Heart left ventricle (tissue), 16 donors: ENCODE results near the gene TFF3. TPM values are rescaled to one million over a fixed set of nuclear protein-coding genes. Genes with fewer than 3 reads are reported as not detected.

Experiments
- ATAC-seq, 4 donors: fragments of 200-7000 bp; cut with Tn5 transposase; one replicate each; pipeline ENCODE4 v1.9.1; 2020 to 2022; ENCODE audit warnings: moderate library complexity in 4 of 4, mild to moderate bottlenecking in 3 of 4, moderate number of reproducible peaks in 1 of 4
- DNase-seq, 5 donors: peaks; one replicate each; pipeline ENCODE4 v3.0.0-alpha.2; 2020
- H3K27ac ChIP-seq, 12 donors: fragments of 200-600 bp; sonication (generic) in 4 of 12; one replicate each; pipeline versions ENCODE4 v1.5.0 to v1.8.0; 2016 to 2022; ENCODE audit warnings: mild to moderate bottlenecking in 2 of 12
- H3K27me3 ChIP-seq, 9 donors: fragments of 200-600 bp; sonication (generic) in 2 of 9; one replicate each; pipeline versions ENCODE4 v1.5.1 to v1.8.0; 2016 to 2022; ENCODE audit warnings: mild to moderate bottlenecking in 3 of 9
- H3K36me3 ChIP-seq, 9 donors: fragments of 200-600 bp; sonication (generic) in 2 of 9; one replicate each; pipeline versions ENCODE4 v1.5.0 to v1.8.0; 2018 to 2022; ENCODE audit warnings: mild to moderate bottlenecking in 2 of 9
- H3K4me1 ChIP-seq, 12 donors: fragments of 200-600 bp; sonication (generic) in 4 of 12; one replicate each; pipeline versions ENCODE4 v1.5.0 to v1.8.0; 2016 to 2022; ENCODE audit warnings: mild to moderate bottlenecking in 3 of 12
- H3K4me3 ChIP-seq, 12 donors: fragments of 200-600 bp; sonication (generic) in 4 of 12; one replicate each; pipeline versions ENCODE4 v1.5.0 to v1.8.0; 2017 to 2022; ENCODE audit warnings: mild to moderate bottlenecking in 9 of 12, moderate library complexity in 4 of 12
- H3K9me3 ChIP-seq, 12 donors: fragments of 200-600 bp; sonication (generic) in 4 of 12; one replicate each; pipeline versions ENCODE4 v1.5.0 to v1.8.0; 2016 to 2022; ENCODE audit warnings: mild to moderate bottlenecking in 1 of 12
- POLR2A ChIP-seq, 2 donors: fragments of 450-650 bp; IDR thresholded peaks; one replicate each; pipeline ENCODE4 v1.6.1; 2017; ENCODE audit warnings: antibody characterized with exemption in 2 of 2, mild to moderate bottlenecking in 2 of 2, moderate library complexity in 2 of 2
- WGBS, 4 donors: extraction: QIAGEN DNeasy Blood & Tissue Kit in 2 of 4; methylation state at CpG; one replicate each; pipeline versions ENCODE4 v1.1.5 to v1.1.7; 2013 to 2018; 5-methylcytosine and 5-hydroxymethylcytosine counted together
- intact Hi-C, 10 donors: fragments of 100-400 bp; cut with DNase I; formaldehyde crosslinking; loops; one replicate each; pipeline versions ENCODE4 v1.11.1 to v1.14.2; 2022
- polyA plus RNA-seq, 2 donors: library from polyadenylated mRNA; stranded (reverse); fragments of 200-250 nt; gene quantifications; one replicate each; pipeline ENCODE4 v1.2.3, GENCODE V29; 2013
- total RNA-seq, 9 donors: library from RNA; depleted of rRNA in 2 of 9; stranded (reverse); fragments of >200 nt in 2 of 9; fragmentation: NEBNext Ultra II Directional in 3 of 9; extraction: Animal tissue kit (Norgen Biotek cat#: 25700) in 3 of 9; gene quantifications; one replicate each; pipeline versions ENCODE4 v1.1.0 to v1.2.4, GENCODE V29; 2016 to 2023
- TF ChIP-seq, protein P1 (sequence below), 12 donors: fragments of 200-600 bp; sonication (generic) in 4 of 12; IDR thresholded peaks; one replicate each; pipeline versions ENCODE4 v1.5.0 to v1.8.0; 2018 to 2022; ENCODE audit warnings: antibody characterized with exemption in 12 of 12, mild to moderate bottlenecking in 5 of 12
- donor health status: ischemic (EF 13 %, LVEDD 7.1; RV severe dilation, severe dysfunction).
- donor health status: healthy with polysubstance abuse.
- donor health status: DM: no; HTN: yes; CAD: no.
- donor health status: DM: no; HTN: no; CAD: no.
- donor health status: ischemic (EF 25% LVEDD 6.9; RV normal size, moderate dysfunction).
- donor health status: ischemic (EF 25% LVEDD 5.7; RV mildly dilated, moderate dysfunction).
- donor health status: healthy.
- donor health status: DM: yes; HTN: yes; CAD: no.
- donor health status: ischemic (EF 35%, LVEDD 5.7; RV mildly dilated, moderate dysfunction).
- donor health status: nonischemic (EF 11% LVEDD 7.7; RV severe dilation, severe dysfunction).
- donor health status: DM: yes; HTN: yes; CAD: no.
- donor health status: PGD.
- donor health status: ischemic (EF 29% LVEDD 5.4; RV normal size, mild dysfunction).
- donor health status: nonischemic (EF 23%, LVEDD 6.1; RV moderate dilation, normal function).

Gene TFF3
- total and polyA plus RNA-seq, 11 donors, result 0.75 to 10.8 (median 3.0) TPM

DNA sequence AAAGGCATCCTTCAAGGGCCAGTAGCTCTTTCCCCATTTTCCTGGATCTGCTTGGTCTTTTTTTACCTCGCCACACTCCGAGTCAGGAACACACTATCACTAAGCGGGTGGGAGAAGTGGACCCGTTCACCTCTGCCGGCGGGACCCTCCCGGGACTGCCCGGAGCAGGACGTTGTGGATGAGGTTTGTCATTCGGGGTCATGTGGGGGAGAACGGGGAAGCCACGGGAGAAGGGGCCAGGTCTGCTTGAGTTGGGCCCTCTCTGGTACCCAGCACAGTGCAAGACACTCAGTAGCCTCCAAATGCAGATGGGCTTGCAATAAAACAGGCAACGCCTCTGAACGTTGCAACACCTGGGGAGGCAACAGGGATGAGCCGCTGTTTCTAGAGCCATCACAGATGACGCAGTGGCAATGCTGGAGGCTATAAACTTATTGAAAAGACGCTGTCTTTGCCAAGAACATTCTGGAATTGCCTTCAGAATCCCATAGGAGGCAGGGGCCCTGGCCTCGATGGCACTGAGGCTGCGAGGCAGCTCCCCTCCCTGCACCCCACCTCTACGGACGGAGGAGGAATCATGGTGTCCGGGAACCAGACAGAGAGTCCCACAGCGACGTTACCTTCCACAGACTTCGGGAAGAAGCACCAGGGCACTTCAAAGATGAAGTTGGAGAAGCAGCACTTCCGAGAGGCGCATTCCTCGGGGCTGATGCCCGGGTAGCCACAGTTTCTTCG is 31.8 kb upstream of the TFF3 start:
- intact Hi-C loops, result loop anchor here in 1 of 10 donors (10.0 kb wide), 1 partner anchor 192 kb away; no protein-coding TSS in a partner anchor
- no peak for DNase-seq
- no peak overlapping the region for H3K27ac ChIP-seq
- TF ChIP-seq, protein P1, sequence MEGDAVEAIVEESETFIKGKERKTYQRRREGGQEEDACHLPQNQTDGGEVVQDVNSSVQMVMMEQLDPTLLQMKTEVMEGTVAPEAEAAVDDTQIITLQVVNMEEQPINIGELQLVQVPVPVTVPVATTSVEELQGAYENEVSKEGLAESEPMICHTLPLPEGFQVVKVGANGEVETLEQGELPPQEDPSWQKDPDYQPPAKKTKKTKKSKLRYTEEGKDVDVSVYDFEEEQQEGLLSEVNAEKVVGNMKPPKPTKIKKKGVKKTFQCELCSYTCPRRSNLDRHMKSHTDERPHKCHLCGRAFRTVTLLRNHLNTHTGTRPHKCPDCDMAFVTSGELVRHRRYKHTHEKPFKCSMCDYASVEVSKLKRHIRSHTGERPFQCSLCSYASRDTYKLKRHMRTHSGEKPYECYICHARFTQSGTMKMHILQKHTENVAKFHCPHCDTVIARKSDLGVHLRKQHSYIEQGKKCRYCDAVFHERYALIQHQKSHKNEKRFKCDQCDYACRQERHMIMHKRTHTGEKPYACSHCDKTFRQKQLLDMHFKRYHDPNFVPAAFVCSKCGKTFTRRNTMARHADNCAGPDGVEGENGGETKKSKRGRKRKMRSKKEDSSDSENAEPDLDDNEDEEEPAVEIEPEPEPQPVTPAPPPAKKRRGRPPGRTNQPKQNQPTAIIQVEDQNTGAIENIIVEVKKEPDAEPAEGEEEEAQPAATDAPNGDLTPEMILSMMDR (IDR thresholded peaks at IDR 0.05), result no peak
- peaks cover 0 to 3% (median 0%) of the 10 kb centered on the region in 12 donors for H3K4me1 ChIP-seq
- no peaks in the 10 kb centered on the region for H3K9me3 ChIP-seq
- WGBS, 4 donors, result 86 to 89% (median 88%) methylated on average over 25 to 30 of the region's 30 CpGs
- no peak overlapping the region for H3K4me3 ChIP-seq
- H3K27me3 ChIP-seq, result peaks cover 0 to 11% (median 0%) of the 10 kb centered on the region in 9 donors
- no peaks in the 10 kb centered on the region for H3K36me3 ChIP-seq
- no peak for ATAC-seq

DNA sequence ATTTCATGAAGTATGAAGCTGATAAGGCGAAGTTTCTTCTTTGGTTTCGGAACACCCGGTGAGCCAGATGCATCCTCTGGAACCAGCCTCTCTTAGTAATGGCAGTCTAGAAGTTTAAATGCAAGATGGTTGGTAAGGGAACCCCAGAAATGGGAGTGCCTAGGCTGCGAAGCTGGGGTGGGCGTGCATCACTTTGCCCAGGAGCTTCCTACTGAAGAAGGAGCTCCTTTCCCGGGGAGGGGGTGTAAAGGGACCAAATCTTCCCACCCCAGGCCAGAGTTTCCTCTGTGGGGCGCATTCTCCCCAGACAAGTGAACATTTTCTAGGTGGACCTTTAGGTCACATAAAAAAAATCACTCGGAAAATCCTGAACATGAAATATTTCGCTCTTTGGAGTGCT is 31.2 kb upstream of the TFF3 start:
- no peaks in the 10 kb centered on the region for H3K9me3 ChIP-seq
- H3K4me3 ChIP-seq, result no peak overlapping the region
- no peak for DNase-seq
- TF ChIP-seq, protein P1 (IDR thresholded peaks at IDR 0.05), result no peak
- TF ChIP-seq POLR2A (IDR thresholded peaks at IDR 0.05), result no peak
- intact Hi-C loops, result loop anchor here in 1 of 10 donors (10.0 kb wide), 1 partner anchor 192 kb away; no protein-coding TSS in a partner anchor
- H3K27ac ChIP-seq, result no peak overlapping the region
- peaks cover 0 to 3% (median 0%) of the 10 kb centered on the region in 12 donors for H3K4me1 ChIP-seq
- no peak for ATAC-seq
- 90 to 94% (median 91%) methylated on average over 9 of the region's 9 CpGs for WGBS, 4 donors
- H3K36me3 ChIP-seq, result no peaks in the 10 kb centered on the region
- H3K27me3 ChIP-seq, result peaks cover 0 to 11% (median 0%) of the 10 kb centered on the region in 9 donors

DNA sequence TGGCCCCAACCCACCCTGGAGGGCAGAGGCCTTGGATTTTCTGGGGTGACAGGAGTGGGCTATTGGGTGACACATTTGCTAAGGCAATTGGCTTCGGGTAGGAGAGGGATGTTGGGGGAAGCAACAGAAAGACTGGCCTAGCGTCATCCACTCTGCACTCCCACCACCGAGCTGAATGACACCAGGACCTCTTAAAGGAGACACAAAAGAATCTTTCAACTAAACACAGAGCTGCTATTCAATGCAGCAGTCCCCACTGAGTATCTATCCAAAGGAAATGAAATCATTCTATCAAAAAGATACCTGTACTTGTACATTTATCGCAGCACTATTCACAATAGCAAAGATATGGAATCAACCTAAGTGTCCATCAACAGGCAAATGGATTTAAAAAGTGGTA is 29.4 kb upstream of the TFF3 start:
- Histone ChIP-seq H3K36me3 (no peaks in the 10 kb centered on the region), H3K27ac (no peak overlapping the region), H3K9me3 (no peaks in the 10 kb centered on the region), H3K27me3 (peaks cover 0 to 11% (median 0%) of the 10 kb centered on the region in 9 donors), H3K4me3 (no peak overlapping the region), H3K4me1 (peaks cover 0 to 3% (median 0%) of the 10 kb centered on the region in 12 donors)
- no peak for ATAC-seq
- TF ChIP-seq, protein P1 (IDR thresholded peaks at IDR 0.05), result no peak
- no peak for TF ChIP-seq POLR2A (IDR thresholded peaks at IDR 0.05)
- WGBS, 4 donors, result 47 to 72% (median 59%) methylated on average over 4 of the region's 4 CpGs
- no peak for DNase-seq
- intact Hi-C loops, result loop anchor here in 1 of 10 donors (10.0 kb wide), 1 partner anchor 190 kb away; no protein-coding TSS in a partner anchor

DNA sequence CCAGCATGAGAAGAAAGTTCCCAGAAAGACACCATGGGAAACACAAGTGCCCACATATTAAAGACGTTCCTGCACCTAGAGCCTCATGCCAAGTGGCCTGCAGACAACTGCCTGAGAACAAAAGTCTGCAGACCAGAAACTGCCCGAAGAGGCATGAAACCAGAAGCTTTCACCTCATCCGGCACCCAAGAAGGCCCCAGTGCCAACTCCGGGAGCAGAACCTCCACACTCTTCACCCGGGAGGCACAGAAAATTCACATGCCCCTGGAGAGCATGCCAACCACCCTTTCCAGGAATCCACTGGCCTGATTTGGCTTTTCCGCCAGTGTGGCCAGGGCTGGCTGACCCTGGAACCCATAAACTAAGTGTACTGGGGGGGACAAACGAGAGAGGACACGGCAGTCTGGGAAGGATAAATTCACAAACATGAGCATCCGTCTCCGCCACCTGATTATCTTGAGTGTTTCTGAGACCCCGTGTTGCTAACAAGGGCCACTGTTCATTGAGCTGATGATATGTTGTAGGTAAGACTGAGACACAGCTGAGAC is 28.8 kb upstream of the TFF3 start:
- Histone ChIP-seq H3K36me3 (no peaks in the 10 kb centered on the region), H3K4me3 (no peak overlapping the region), H3K27me3 (peaks cover 0 to 11% (median 0%) of the 10 kb centered on the region in 9 donors), H3K9me3 (no peaks in the 10 kb centered on the region), H3K4me1 (peaks cover 0 to 3% (median 0%) of the 10 kb centered on the region in 12 donors), H3K27ac (no peak overlapping the region)
- intact Hi-C loops, result loop anchor here in 1 of 10 donors (10.0 kb wide), 1 partner anchor 189 kb away; no protein-coding TSS in a partner anchor
- DNase-seq (no peak), ATAC-seq (no peak)
- no peak for TF ChIP-seq POLR2A (IDR thresholded peaks at IDR 0.05)
- TF ChIP-seq, protein P1 (IDR thresholded peaks at IDR 0.05), result no peak
- WGBS, 4 donors, result 72 to 85% (median 85%) methylated on average over 11 of the region's 11 CpGs
